ENCODE results near the gene ASF1A.
"Not testable (repeated sequence)": the region's sequence is repeated elsewhere in the genome, so short reads cannot be mapped to it uniquely, and the experiment has no call there.

Gene ASF1A

GRCh38 chr6:118893807-118894424, at the start of gene ASF1A:
Gene ASF1A (plus strand): TSS chr6:118894152. CDS start chr6:118894414, 262 bp downstream.
- peak; percentile 84 for DNase-seq

DNA sequence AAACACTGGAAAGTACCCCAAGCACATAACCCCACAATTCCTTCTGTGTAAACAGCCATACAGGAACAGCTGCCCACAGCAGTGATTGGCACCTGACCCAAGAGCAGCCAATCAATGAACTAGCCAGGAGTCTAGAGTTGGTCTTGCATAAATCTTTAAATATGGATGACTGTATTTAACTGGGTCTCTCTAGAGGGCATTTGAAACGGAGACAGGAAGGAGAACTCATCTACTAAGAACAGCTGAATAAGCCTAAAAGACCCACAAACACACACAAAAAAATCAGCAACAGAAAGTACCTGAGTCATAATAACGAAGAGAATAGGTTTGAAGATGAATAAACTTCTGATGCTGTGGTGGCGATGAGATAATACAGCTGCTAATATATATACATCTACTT, 49.0 kb upstream of the ASF1A start:
- DNase-seq = no peak

- no peak for DNase-seq
Observed at GRCh38 chr6:118853408-118853807, 40.5 kb upstream of the ASF1A start.

GRCh38 chr6:118856301-118856700, 37.7 kb upstream of the ASF1A start:
- DNase-seq = no peak

GRCh38 chr6:118859517-118860064, 34.4 kb upstream of the ASF1A start:
- DNase-seq = no peak

GRCh38 chr6:118860363-118860762, 33.6 kb upstream of the ASF1A start:
- DNase-seq = no peak

DNA sequence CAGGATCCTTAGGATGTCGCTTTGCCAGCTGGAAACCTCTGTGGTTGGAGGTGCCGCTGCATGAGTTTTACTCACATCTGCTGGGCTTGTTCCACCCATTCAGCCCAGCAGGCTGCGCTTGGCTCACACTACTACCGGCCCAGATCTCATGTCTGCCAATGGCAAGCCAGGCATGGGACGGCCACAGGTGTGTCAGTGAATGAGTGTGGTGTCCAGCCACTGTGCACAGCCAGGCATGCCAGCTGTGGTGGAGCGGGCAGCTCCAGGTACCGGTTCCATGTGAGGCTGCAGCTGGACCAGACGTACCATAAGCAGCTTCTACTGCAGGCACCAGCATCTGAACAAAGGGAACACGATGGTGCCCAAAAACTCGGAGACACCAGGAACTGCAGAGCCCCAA, 33.1 kb upstream of the ASF1A start:
- DNase-seq = no peak

- no peak for DNase-seq
Observed at GRCh38 chr6:118862443-118862842, 31.5 kb upstream of the ASF1A start.

DNA sequence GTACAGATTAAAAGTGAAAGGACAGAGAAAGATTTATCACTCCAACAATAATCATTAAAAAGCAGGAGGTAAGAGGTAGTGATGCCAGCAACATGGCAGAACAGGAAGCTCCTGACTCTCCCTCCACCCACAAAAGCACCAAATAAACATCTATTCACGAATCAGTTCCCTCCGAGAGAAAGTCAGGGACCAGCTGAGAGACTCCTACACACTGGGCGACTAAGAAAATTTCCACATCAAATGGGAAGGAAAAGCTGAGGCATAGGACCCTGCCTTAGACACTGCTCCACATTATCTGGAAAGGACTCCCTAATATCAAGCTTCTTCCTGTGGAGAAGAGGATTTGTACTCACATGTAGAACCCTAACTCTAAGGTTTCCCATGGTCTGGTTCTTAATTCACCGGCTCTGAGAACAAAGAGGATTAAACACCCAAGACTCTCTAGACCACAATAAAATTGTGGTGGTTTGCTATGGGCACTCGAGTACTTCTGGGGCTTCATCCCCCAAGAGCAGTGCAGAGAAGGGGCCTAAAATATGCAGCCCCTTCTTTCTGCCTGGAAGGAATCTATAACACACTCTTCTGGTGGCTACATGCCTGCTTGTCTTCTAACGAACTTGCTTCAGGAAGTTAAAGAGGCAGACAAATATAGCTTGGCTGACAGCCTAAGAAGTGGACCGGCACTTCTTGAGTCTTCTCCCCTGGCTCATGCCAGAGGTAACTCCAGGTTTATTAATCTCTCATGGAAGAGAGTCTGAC, 29.4 kb upstream of the ASF1A start:
- no peak for DNase-seq

DNA sequence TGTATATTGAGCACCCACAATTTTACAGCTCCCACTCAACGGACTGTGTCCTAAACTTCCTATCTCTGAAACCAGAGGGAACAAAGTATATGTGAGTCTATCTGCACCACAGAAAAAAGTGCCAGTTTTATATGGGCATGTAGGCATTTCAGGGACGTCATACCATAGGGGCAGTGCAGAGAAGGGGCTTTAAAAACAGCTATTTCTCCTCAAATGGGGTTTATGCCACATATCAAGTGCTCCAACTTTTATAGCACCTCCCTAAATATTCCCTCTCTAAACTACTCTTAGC, 28.9 kb upstream of the ASF1A start:
- DNase-seq = no peak

GRCh38 chr6:118867181-118867580, 26.8 kb upstream of the ASF1A start:
- no peak for DNase-seq

GRCh38 chr6:118868901-118869300, 25.1 kb upstream of the ASF1A start:
- DNase-seq = not testable (repeated sequence)

DNA sequence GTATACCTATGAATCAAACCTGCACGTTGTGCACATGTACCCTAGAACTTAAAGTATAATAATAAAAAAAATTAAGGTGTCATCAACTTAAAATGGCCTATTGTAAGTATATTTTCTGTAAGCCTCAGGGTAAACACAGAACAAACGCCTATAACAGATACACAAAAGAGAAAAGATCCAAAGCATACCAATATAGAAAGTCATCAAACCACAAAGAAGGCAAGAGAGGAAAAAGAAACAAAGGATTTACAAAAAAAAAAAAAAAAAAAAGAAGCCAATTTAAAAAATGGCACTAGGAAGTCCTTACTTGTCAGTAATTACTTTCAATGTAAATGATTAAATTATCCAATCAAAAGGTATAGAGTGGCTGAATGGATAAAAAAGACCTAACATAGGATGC, 24.6 kb upstream of the ASF1A start:
- no peak for DNase-seq

GRCh38 chr6:118869894-118870589, 23.9 kb upstream of the ASF1A start:
- no peak for DNase-seq

DNA sequence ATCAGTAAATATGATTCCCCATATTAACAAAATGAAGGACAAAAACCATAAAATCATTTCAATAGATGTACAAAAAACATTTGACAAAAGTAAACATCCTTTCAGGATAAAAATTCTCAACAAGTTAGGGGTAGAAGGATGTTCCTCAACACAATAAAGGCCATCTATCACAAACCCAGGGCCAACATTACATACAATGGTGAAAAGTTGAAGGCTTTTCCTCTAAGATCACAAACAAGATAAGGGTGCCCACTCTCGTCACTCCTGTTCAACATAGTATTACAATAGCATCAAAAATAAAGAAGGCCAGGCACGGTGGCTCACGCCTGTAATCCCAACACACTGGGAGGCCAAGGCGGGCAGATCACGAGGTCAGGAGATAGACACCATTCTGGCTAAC, 22.6 kb upstream of the ASF1A start:
- DNase-seq = no peak

DNA sequence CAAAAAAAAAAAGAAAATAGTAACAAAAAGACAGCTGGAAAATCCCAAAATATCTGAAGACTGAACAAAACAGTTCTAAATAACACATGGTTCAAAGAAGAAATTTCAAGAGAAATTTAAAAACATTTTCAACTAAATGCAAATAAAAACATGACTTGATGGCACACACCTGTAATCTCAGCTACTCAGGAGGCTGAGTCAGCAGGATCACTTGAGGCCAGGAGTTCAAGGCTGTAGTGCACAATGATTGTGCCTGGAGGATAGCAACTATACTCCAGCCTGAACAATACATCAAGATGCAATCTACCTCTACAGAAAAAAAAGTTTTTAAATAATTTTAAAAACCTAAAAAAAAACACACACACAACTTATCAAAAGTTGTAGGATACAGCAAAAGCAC, 21.6 kb upstream of the ASF1A start:
- no peak for DNase-seq

DNA sequence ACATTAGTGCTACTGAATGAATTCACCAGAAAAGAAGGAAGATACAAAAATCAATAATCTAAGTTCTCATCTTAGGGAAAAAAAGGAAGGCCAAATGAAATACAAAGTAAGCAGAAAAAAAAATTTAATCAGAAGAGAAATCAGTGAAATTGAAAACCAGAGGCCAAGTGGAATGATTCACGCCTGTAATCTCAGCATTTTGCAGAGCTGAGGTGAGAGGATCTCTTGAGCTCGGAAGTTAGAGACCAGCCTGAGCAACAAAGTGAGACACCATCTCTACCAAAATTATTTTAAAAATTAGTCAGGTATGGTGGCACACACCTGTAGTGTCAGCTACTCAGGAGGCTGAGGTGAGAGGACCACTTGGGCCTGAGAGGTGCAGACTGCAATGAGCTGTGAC, 21.2 kb upstream of the ASF1A start:
- DNase-seq = no peak

DNA sequence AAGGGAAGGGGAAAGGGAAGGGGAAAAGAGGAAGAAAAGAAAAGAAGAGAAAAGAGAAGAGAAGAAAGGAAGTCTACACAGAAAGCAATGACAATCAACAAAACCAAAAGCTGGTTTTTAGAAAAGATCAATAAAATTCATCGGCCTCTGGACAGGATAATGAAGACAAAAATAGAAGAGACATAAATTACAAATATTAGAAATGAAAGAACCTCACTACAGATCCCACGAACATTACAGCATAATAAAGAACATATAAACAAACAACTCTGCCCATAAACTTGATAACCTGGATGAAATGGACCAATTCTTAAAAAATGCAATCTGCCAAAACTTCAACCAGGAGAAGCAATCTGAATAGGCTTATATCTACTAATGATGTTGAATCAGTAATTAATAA, 20.7 kb upstream of the ASF1A start:
- DNase-seq = no peak

- DNase-seq = peak; percentile 31
Observed at GRCh38 chr6:118875672-118876071, 18.3 kb upstream of the ASF1A start.

- no peak for DNase-seq
Observed at GRCh38 chr6:118876198-118876597, 17.8 kb upstream of the ASF1A start.

- DNase-seq = no peak
Observed at GRCh38 chr6:118876814-118877213, 17.1 kb upstream of the ASF1A start.

DNA sequence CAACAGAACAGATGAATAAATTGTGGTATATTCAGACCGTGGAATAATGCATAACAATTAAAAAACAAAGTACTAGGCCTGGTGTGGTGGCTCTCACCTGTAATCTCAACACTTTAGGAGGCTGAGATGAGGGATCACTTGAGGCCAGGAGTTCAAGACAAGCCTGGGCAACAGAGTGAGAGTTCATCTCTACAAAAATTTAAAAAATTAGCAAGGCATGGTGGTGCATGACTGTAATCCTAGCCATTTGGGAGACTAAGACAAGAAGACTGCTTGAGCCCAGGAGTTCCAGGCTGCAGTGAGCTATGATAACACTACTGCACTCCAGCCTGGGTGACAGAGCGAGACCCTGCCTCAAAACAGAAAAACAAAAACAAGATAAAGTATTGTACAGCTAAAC, 16.1 kb upstream of the ASF1A start:
- DNase-seq = no peak

DNA sequence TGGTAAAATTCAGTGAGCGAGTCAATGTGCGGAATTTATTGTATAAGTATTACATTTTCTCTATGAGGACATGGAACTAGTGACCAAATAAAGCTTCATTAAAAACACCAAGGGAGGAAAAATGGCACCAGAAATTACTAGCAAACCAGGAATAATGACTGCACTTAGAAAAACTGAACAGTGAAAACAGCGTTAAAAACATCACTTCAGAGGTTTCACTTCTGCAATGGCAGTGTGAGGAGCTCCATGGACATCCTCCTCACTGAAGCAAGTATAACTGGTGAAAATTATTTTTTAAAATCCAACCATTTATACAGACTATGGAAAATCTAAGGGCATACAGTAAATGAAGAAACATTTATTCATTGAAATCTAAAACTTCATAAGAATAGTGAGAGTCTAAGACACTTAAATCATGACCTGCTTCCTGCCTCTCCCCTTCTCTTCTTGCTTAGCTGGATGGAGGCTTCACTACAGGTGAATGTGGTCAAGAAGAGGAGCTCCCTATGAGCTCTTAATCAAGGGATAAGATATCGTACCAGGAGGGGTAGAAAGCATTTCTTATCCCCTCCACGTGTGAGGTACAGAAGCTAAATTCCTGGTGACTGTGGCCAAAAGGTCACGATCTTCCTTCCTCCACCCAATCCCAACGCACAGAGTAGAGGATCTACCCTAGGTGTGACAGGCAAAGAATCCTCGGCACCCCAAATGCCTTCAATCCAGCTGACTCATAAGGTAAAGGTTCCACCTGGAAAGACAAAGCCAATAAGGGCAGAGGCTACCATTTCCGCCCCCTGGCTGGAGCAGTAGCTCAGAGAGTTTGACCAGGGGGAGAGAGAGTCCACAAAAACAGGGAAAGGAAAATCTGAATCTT, 12.3 kb upstream of the ASF1A start:
- DNase-seq = no peak
